GM21390 (cell line): Measurements from ENCODE around the gene ERFL.
"Not testable (repeated sequence)": the region's sequence is repeated elsewhere in the genome, so short reads cannot be mapped to it uniquely, and the experiment has no call there.

ENCODE experiments used
- ATAC-seq: cut with Tn5 transposase; IDR thresholded peaks from one replicate; pipeline ENCODE4 v1.9.1; 2021; ENCODE audit not compliant: unreplicated experiment

ERFL gene

GRCh38 chr19:41914424-41914834 is 13.8 kb downstream of the ERFL start:
- not testable (repeated sequence) for ATAC-seq

- ATAC-seq, result no peak
These were observed 14.5 kb downstream of the ERFL start for GRCh38 chr19:41913538-41914423.

- no peak for ATAC-seq
These were observed 15.2 kb downstream of the ERFL start for GRCh38 chr19:41912899-41913537.

- no peak for ATAC-seq
These were observed 16.1 kb downstream of the ERFL start for GRCh38 chr19:41911889-41912731.

- ATAC-seq, result no peak
These were observed 17.0 kb downstream of the ERFL start for GRCh38 chr19:41910992-41911888.

GRCh38 chr19:41910240-41910991 is 17.8 kb downstream of the ERFL start:
- no peak for ATAC-seq

GRCh38 chr19:41909706-41910105 is 18.5 kb downstream of the ERFL start:
- no peak for ATAC-seq

GRCh38 chr19:41908724-41909464 is 19.4 kb downstream of the ERFL start:
- ATAC-seq, result no peak

- ATAC-seq, result no peak
These were observed 20.1 kb downstream of the ERFL start for GRCh38 chr19:41907994-41908615.

GRCh38 chr19:41906916-41907680 is 21.2 kb downstream of the ERFL start:
- no peak for ATAC-seq

- ATAC-seq, result no peak
These were observed 22.0 kb downstream of the ERFL start for GRCh38 chr19:41906271-41906670.

GRCh38 chr19:41905273-41906002 is 22.8 kb downstream of the ERFL start:
- no peak for ATAC-seq

GRCh38 chr19:41904118-41904870 is 24.0 kb downstream of the ERFL start:
- ATAC-seq, result no peak

- no peak for ATAC-seq
These were observed 24.9 kb downstream of the ERFL start for GRCh38 chr19:41903193-41903953.

- ATAC-seq, result no peak
These were observed 25.7 kb downstream of the ERFL start for GRCh38 chr19:41902594-41902993.
